ENCODE data around the gene ERMN.

Gene ERMN

DNA sequence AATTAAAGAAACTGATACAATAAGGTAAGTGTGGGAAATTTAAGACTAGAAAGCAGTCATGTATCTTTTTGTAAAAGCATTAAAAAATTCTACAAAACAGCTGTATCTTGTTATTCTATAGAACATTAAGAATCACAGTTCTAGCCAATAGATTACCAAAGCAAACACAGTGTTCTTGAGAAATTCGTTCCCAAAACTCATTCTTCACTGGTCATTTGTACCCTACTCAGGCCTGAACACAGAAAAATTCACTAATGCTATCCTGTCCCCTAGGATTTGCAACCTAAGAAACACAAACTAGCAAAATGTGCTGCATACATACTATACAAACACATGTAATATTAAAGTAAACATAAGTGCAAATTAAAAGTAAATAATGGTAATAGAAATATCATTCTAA, 29.1 kb downstream of the ERMN start:
- TF ChIP-seq ZFP3 (CRISPR knock-in tag; IDR thresholded peaks at IDR 0.05) = no peak
- TF ChIP-seq ISL1 (CRISPR knock-in tag; IDR thresholded peaks at IDR 0.05) = no peak
- TF ChIP-seq BACH2 (CRISPR knock-in tag; IDR thresholded peaks at IDR 0.05; ENCODE audit: borderline replicate concordance) = no peak
- TF ChIP-seq, protein P1, sequence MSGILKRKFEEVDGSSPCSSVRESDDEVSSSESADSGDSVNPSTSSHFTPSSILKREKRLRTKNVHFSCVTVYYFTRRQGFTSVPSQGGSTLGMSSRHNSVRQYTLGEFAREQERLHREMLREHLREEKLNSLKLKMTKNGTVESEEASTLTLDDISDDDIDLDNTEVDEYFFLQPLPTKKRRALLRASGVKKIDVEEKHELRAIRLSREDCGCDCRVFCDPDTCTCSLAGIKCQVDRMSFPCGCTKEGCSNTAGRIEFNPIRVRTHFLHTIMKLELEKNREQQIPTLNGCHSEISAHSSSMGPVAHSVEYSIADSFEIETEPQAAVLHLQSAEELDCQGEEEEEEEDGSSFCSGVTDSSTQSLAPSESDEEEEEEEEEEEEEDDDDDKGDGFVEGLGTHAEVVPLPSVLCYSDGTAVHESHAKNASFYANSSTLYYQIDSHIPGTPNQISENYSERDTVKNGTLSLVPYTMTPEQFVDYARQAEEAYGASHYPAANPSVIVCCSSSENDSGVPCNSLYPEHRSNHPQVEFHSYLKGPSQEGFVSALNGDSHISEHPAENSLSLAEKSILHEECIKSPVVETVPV (CRISPR knock-in tag; IDR thresholded peaks at IDR 0.05) = no peak
- TF ChIP-seq, protein P2, sequence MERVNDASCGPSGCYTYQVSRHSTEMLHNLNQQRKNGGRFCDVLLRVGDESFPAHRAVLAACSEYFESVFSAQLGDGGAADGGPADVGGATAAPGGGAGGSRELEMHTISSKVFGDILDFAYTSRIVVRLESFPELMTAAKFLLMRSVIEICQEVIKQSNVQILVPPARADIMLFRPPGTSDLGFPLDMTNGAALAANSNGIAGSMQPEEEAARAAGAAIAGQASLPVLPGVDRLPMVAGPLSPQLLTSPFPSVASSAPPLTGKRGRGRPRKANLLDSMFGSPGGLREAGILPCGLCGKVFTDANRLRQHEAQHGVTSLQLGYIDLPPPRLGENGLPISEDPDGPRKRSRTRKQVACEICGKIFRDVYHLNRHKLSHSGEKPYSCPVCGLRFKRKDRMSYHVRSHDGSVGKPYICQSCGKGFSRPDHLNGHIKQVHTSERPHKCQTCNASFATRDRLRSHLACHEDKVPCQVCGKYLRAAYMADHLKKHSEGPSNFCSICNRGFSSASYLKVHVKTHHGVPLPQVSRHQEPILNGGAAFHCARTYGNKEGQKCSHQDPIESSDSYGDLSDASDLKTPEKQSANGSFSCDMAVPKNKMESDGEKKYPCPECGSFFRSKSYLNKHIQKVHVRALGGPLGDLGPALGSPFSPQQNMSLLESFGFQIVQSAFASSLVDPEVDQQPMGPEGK (CRISPR knock-in tag; IDR thresholded peaks at IDR 0.05; ENCODE audit: borderline replicate concordance) = no peak
- no peak for TF ChIP-seq ARNTL (CRISPR knock-in tag; IDR thresholded peaks at IDR 0.05; ENCODE audit: borderline replicate concordance, low read depth)
- TF ChIP-seq CSDC2 (CRISPR knock-in tag; IDR thresholded peaks at IDR 0.05) = no peak
- ATAC-seq = no peak

DNA sequence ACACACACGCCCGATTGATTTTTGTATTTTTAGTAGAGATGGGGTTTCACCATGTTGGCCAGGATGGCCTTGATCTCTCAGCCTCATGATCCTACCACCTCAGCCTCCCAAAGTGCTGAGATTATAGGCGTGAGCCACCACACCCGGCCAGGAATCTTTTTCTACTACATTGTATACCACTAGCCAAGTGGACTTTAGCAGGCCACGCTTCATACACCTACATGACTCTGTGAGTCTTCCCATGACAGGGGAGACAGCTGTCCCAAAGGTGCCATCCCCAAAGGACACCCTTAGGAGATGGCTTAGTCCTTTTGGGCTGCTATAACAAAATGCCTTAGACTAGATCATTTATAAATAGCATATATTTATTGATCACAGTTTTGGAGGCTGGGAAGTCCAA, 32.8 kb downstream of the ERMN start:
- ATAC-seq = no peak
- TF ChIP-seq ZFP30 (CRISPR knock-in tag; IDR thresholded peaks at IDR 0.05) (no peak), TOX (CRISPR knock-in tag; IDR thresholded peaks at IDR 0.05; ENCODE audit: borderline replicate concordance) (no peak), ISL1 (CRISPR knock-in tag; IDR thresholded peaks at IDR 0.05) (no peak), BACH2 (CRISPR knock-in tag; IDR thresholded peaks at IDR 0.05; ENCODE audit: borderline replicate concordance) (no peak), ZNF8 (CRISPR knock-in tag; IDR thresholded peaks at IDR 0.05) (no peak), ARNTL (CRISPR knock-in tag; IDR thresholded peaks at IDR 0.05; ENCODE audit: borderline replicate concordance, low read depth) (no peak), SNAI2 (CRISPR knock-in tag; IDR thresholded peaks at IDR 0.05) (no peak), GLIS3 (CRISPR knock-in tag; IDR thresholded peaks at IDR 0.05) (no peak), ESRRG (CRISPR knock-in tag; IDR thresholded peaks at IDR 0.05) (no peak), ZNF70 (CRISPR knock-in tag; IDR thresholded peaks at IDR 0.05) (no peak), ZFP3 (CRISPR knock-in tag; IDR thresholded peaks at IDR 0.05) (no peak), CSDC2 (CRISPR knock-in tag; IDR thresholded peaks at IDR 0.05) (no peak), ZNF565 (CRISPR knock-in tag; conservative IDR thresholded peaks at IDR 0.05; ENCODE audit: low read depth) (no peak), TCF4 (CRISPR knock-in tag; IDR thresholded peaks at IDR 0.05; ENCODE audit: borderline replicate concordance) (no peak), OSR1 (CRISPR knock-in tag; IDR thresholded peaks at IDR 0.05) (no peak)
- TF ChIP-seq, protein P3, sequence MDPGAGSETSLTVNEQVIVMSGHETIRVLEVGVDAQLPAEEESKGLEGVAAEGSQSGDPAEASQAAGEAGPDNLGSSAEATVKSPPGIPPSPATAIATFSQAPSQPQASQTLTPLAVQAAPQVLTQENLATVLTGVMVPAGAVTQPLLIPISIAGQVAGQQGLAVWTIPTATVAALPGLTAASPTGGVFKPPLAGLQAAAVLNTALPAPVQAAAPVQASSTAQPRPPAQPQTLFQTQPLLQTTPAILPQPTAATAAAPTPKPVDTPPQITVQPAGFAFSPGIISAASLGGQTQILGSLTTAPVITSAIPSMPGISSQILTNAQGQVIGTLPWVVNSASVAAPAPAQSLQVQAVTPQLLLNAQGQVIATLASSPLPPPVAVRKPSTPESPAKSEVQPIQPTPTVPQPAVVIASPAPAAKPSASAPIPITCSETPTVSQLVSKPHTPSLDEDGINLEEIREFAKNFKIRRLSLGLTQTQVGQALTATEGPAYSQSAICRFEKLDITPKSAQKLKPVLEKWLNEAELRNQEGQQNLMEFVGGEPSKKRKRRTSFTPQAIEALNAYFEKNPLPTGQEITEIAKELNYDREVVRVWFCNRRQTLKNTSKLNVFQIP (CRISPR knock-in tag; IDR thresholded peaks at IDR 0.05; ENCODE audit: borderline replicate concordance, low read depth) = no peak
- TF ChIP-seq, protein P4, sequence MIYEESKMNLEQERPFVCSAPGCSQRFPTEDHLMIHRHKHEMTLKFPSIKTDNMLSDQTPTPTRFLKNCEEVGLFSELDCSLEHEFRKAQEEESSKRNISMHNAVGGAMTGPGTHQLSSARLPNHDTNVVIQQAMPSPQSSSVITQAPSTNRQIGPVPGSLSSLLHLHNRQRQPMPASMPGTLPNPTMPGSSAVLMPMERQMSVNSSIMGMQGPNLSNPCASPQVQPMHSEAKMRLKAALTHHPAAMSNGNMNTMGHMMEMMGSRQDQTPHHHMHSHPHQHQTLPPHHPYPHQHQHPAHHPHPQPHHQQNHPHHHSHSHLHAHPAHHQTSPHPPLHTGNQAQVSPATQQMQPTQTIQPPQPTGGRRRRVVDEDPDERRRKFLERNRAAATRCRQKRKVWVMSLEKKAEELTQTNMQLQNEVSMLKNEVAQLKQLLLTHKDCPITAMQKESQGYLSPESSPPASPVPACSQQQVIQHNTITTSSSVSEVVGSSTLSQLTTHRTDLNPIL (CRISPR knock-in tag; IDR thresholded peaks at IDR 0.05; ENCODE audit: low read depth) = no peak
- TF ChIP-seq, protein P5, sequence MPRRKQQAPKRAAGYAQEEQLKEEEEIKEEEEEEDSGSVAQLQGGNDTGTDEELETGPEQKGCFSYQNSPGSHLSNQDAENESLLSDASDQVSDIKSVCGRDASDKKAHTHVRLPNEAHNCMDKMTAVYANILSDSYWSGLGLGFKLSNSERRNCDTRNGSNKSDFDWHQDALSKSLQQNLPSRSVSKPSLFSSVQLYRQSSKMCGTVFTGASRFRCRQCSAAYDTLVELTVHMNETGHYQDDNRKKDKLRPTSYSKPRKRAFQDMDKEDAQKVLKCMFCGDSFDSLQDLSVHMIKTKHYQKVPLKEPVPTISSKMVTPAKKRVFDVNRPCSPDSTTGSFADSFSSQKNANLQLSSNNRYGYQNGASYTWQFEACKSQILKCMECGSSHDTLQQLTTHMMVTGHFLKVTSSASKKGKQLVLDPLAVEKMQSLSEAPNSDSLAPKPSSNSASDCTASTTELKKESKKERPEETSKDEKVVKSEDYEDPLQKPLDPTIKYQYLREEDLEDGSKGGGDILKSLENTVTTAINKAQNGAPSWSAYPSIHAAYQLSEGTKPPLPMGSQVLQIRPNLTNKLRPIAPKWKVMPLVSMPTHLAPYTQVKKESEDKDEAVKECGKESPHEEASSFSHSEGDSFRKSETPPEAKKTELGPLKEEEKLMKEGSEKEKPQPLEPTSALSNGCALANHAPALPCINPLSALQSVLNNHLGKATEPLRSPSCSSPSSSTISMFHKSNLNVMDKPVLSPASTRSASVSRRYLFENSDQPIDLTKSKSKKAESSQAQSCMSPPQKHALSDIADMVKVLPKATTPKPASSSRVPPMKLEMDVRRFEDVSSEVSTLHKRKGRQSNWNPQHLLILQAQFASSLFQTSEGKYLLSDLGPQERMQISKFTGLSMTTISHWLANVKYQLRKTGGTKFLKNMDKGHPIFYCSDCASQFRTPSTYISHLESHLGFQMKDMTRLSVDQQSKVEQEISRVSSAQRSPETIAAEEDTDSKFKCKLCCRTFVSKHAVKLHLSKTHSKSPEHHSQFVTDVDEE (CRISPR knock-in tag; IDR thresholded peaks at IDR 0.05) = no peak
- TF ChIP-seq, protein P1 (CRISPR knock-in tag; IDR thresholded peaks at IDR 0.05) = no peak
